ENCODE results near the gene GIMAP8. TPM values are rescaled to one million over a fixed set of nuclear protein-coding genes. Genes with fewer than 3 reads are reported as not detected.
A peak's percentile ranks its signal among the peaks of the same experiment; 100 is the strongest.

GIMAP8 gene
- total RNA-seq, 1 experiment from 2014 or later = not detected

GRCh38 chr7:150410680-150411346 is 39.6 kb upstream of the GIMAP8 start:
- in situ Hi-C loops (cut with HindIII; ENCODE audit: low sequenced_read_pairs) = no loop called here
- DNase-seq (ENCODE audit: low spot score) = no peak

- no peak for DNase-seq (ENCODE audit: low spot score)
- in situ Hi-C loops (cut with HindIII; ENCODE audit: low sequenced_read_pairs) = no loop called here
Measured at GRCh38 chr7:150411606-150412005, 38.8 kb upstream of the GIMAP8 start.

GRCh38 chr7:150412016-150412415 is 38.4 kb upstream of the GIMAP8 start:
- in situ Hi-C loops (cut with HindIII; ENCODE audit: low sequenced_read_pairs) = no loop called here
- DNase-seq (ENCODE audit: low spot score) = no peak

- in situ Hi-C loops (cut with HindIII; ENCODE audit: low sequenced_read_pairs) = no loop called here
- DNase-seq (ENCODE audit: low spot score) = no peak
Measured at GRCh38 chr7:150412518-150413488, 37.6 kb upstream of the GIMAP8 start.

- no peak for DNase-seq (ENCODE audit: low spot score)
- in situ Hi-C loops (cut with HindIII; ENCODE audit: low sequenced_read_pairs) = no loop called here
Measured at GRCh38 chr7:150413640-150414081, 36.8 kb upstream of the GIMAP8 start.

GRCh38 chr7:150415161-150416153 is 35.0 kb upstream of the GIMAP8 start:
- in situ Hi-C loops (cut with HindIII; ENCODE audit: low sequenced_read_pairs) = no loop called here
- no peak for DNase-seq (ENCODE audit: low spot score)

- in situ Hi-C loops (cut with HindIII; ENCODE audit: low sequenced_read_pairs) = no loop called here
- no peak for DNase-seq (ENCODE audit: low spot score)
Measured at GRCh38 chr7:150417239-150417638, 33.2 kb upstream of the GIMAP8 start.

- in situ Hi-C loops (cut with HindIII; ENCODE audit: low sequenced_read_pairs) = no loop called here
- no peak for DNase-seq (ENCODE audit: low spot score)
Measured at GRCh38 chr7:150417863-150418262, 32.6 kb upstream of the GIMAP8 start.

GRCh38 chr7:150420242-150420641 is 30.2 kb upstream of the GIMAP8 start:
- in situ Hi-C loops (cut with HindIII; ENCODE audit: low sequenced_read_pairs) = no loop called here

GRCh38 chr7:150420987-150421674 is 29.3 kb upstream of the GIMAP8 start:
- in situ Hi-C loops (cut with HindIII; ENCODE audit: low sequenced_read_pairs) = no loop called here
- peak; percentile 85 for DNase-seq (ENCODE audit: low spot score)

More at GRCh38 chr7:150420242-150420641, 30.2 kb upstream of the GIMAP8 start:
- DNase-seq (ENCODE audit: low spot score) = no peak

- no peak for DNase-seq (ENCODE audit: low spot score)
- in situ Hi-C loops (cut with HindIII; ENCODE audit: low sequenced_read_pairs) = no loop called here
Measured at GRCh38 chr7:150421831-150422230, 28.6 kb upstream of the GIMAP8 start.

GRCh38 chr7:150425670-150426069 is 24.8 kb upstream of the GIMAP8 start:
- DNase-seq (ENCODE audit: low spot score) = no peak
- in situ Hi-C loops (cut with HindIII; ENCODE audit: low sequenced_read_pairs) = no loop called here

- in situ Hi-C loops (cut with HindIII; ENCODE audit: low sequenced_read_pairs) = no loop called here
- no peak for DNase-seq (ENCODE audit: low spot score)
Measured at GRCh38 chr7:150428671-150429451, 21.6 kb upstream of the GIMAP8 start.

- no peak for DNase-seq (ENCODE audit: low spot score)
- in situ Hi-C loops (cut with HindIII; ENCODE audit: low sequenced_read_pairs) = no loop called here
Measured at GRCh38 chr7:150429699-150430098, 20.7 kb upstream of the GIMAP8 start.

GRCh38 chr7:150430465-150431085 is 19.9 kb upstream of the GIMAP8 start:
- no peak for DNase-seq (ENCODE audit: low spot score)
- in situ Hi-C loops (cut with HindIII; ENCODE audit: low sequenced_read_pairs) = no loop called here

- in situ Hi-C loops (cut with HindIII; ENCODE audit: low sequenced_read_pairs) = no loop called here
- no peak for DNase-seq (ENCODE audit: low spot score)
Measured at GRCh38 chr7:150431839-150432658, 18.4 kb upstream of the GIMAP8 start.

All from G401 (cell line).